Thyroid gland (tissue), 4 donors: ENCODE measurements around the gene CEP57L1.

Experiments used
- POLR2A ChIP-seq, 2 donors: fragments of 450-650 bp; IDR thresholded peaks; one replicate each; pipeline ENCODE4 v1.6.1; 2017; ENCODE audit warnings: antibody characterized with exemption in 2 of 2, mild to moderate bottlenecking in 2 of 2, moderate library complexity in 1 of 2
- TF ChIP-seq, protein P1 (sequence below), 6 experiments: fragments of 200-600 bp in 3 of 6; fragments of 450-650 bp in 3 of 6; sonication (generic) in 3 of 6; IDR thresholded peaks; one replicate each; pipeline ENCODE4 v1.5.1; 2016 to 2019; ENCODE audit warnings: antibody characterized with exemption in 6 of 6, mild to moderate bottlenecking in 2 of 6, inconsistent platforms in 1 of 6, moderate library complexity in 1 of 6

DNA sequence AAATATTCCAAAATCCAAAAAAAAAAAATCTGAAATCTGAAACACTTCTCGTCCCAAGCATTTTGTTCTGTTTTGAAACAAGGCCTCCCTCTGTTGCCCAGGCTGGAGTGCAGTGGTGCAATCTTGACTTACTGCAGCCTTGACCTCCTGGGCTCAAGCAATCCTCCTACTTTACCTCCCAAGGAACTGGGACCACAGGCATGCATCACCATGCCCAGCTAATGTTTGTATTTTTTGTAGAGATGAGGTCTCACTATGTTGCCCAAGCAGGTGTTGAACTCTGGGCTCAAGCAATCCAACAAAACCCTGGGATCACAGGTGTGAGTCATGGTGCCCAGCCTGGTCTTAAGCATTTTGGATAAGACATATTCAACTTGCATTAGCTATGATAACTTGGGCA lies 14.3 kb upstream of the CEP57L1 start:
- TF ChIP-seq, protein P1, sequence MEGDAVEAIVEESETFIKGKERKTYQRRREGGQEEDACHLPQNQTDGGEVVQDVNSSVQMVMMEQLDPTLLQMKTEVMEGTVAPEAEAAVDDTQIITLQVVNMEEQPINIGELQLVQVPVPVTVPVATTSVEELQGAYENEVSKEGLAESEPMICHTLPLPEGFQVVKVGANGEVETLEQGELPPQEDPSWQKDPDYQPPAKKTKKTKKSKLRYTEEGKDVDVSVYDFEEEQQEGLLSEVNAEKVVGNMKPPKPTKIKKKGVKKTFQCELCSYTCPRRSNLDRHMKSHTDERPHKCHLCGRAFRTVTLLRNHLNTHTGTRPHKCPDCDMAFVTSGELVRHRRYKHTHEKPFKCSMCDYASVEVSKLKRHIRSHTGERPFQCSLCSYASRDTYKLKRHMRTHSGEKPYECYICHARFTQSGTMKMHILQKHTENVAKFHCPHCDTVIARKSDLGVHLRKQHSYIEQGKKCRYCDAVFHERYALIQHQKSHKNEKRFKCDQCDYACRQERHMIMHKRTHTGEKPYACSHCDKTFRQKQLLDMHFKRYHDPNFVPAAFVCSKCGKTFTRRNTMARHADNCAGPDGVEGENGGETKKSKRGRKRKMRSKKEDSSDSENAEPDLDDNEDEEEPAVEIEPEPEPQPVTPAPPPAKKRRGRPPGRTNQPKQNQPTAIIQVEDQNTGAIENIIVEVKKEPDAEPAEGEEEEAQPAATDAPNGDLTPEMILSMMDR (IDR thresholded peaks at IDR 0.05), result no peak
- TF ChIP-seq POLR2A (IDR thresholded peaks at IDR 0.05), result no peak
